ENCODE results near the gene MSTN. TPM values are rescaled to one million over a fixed set of nuclear protein-coding genes. Genes with fewer than 3 reads are reported as not detected.
A peak's percentile ranks its signal among the peaks of the same experiment; 100 is the strongest.

Gene MSTN
- total RNA-seq, 1 donor from 2014 or later: 0.22 TPM

- Mint-ChIP-seq H3K9me3 (peaks cover 15% of the 10 kb centered on the region), H3K4me3 (no peak overlapping the region), H3K27ac (no peak overlapping the region), H3K4me1 (no peaks in the 10 kb centered on the region), H3K27me3 (ENCODE audit: low read depth) (no peaks in the 10 kb centered on the region), H3K36me3 (no peaks in the 10 kb centered on the region)
- no peak for DNase-seq (ENCODE audit: low spot score in 2 of 2, unreplicated experiment in 2 of 2)
- no peak for TF ChIP-seq CTCF (IDR thresholded peaks at IDR 0.05; ENCODE audit: unreplicated experiment)
Observed at GRCh38 chr2:190080527-190081049, 18.1 kb upstream of the MSTN start.

GRCh38 chr2:190079160-190079559 is 16.6 kb upstream of the MSTN start:
- Mint-ChIP-seq H3K27me3 (ENCODE audit: low read depth) (no peaks in the 10 kb centered on the region), H3K36me3 (no peaks in the 10 kb centered on the region), H3K4me1 (no peaks in the 10 kb centered on the region), H3K9me3 (peaks cover 24% of the 10 kb centered on the region), H3K27ac (no peak overlapping the region), H3K4me3 (no peak overlapping the region)
- no peak for DNase-seq (ENCODE audit: low spot score in 2 of 2, unreplicated experiment in 2 of 2)
- TF ChIP-seq CTCF (IDR thresholded peaks at IDR 0.05; ENCODE audit: unreplicated experiment): no peak

- Mint-ChIP-seq H3K27ac (no peak overlapping the region), H3K9me3 (peaks cover 24% of the 10 kb centered on the region), H3K4me3 (no peak overlapping the region), H3K36me3 (no peaks in the 10 kb centered on the region), H3K27me3 (ENCODE audit: low read depth) (peaks cover 4% of the 10 kb centered on the region), H3K4me1 (no peaks in the 10 kb centered on the region)
- DNase-seq (ENCODE audit: low spot score in 2 of 2, unreplicated experiment in 2 of 2): no peak
- TF ChIP-seq CTCF (IDR thresholded peaks at IDR 0.05; ENCODE audit: unreplicated experiment): no peak
Observed at GRCh38 chr2:190075623-190076022, 13.1 kb upstream of the MSTN start.

- DNase-seq (ENCODE audit: low spot score in 2 of 2, unreplicated experiment in 2 of 2): no peak
- TF ChIP-seq CTCF (IDR thresholded peaks at IDR 0.05; ENCODE audit: unreplicated experiment): peak; percentile 82
Observed at GRCh38 chr2:190069936-190070696, 7.6 kb upstream of the MSTN start.

GRCh38 chr2:190068764-190069163 is 6.2 kb upstream of the MSTN start:
- Mint-ChIP-seq H3K27ac (no peak overlapping the region), H3K36me3 (no peaks in the 10 kb centered on the region), H3K4me3 (no peak overlapping the region), H3K9me3 (no peaks in the 10 kb centered on the region), H3K27me3 (ENCODE audit: low read depth) (peaks cover 4% of the 10 kb centered on the region), H3K4me1 (no peaks in the 10 kb centered on the region)
- no peak for TF ChIP-seq CTCF (IDR thresholded peaks at IDR 0.05; ENCODE audit: unreplicated experiment)
- no peak for DNase-seq (ENCODE audit: low spot score in 2 of 2, unreplicated experiment in 2 of 2)

More at GRCh38 chr2:190069936-190070696, 7.6 kb upstream of the MSTN start:
- Mint-ChIP-seq H3K4me3 (no peak overlapping the region), H3K9me3 (peaks cover 4% of the 10 kb centered on the region), H3K27ac (no peak overlapping the region), H3K36me3 (no peaks in the 10 kb centered on the region), H3K27me3 (ENCODE audit: low read depth) (peaks cover 4% of the 10 kb centered on the region), H3K4me1 (no peaks in the 10 kb centered on the region)
